ENCODE results near the gene BTBD19.
"Not testable (repeated sequence)": the region's sequence is repeated elsewhere in the genome, so short reads cannot be mapped to it uniquely, and the experiment has no call there.

BTBD19 gene

DNA sequence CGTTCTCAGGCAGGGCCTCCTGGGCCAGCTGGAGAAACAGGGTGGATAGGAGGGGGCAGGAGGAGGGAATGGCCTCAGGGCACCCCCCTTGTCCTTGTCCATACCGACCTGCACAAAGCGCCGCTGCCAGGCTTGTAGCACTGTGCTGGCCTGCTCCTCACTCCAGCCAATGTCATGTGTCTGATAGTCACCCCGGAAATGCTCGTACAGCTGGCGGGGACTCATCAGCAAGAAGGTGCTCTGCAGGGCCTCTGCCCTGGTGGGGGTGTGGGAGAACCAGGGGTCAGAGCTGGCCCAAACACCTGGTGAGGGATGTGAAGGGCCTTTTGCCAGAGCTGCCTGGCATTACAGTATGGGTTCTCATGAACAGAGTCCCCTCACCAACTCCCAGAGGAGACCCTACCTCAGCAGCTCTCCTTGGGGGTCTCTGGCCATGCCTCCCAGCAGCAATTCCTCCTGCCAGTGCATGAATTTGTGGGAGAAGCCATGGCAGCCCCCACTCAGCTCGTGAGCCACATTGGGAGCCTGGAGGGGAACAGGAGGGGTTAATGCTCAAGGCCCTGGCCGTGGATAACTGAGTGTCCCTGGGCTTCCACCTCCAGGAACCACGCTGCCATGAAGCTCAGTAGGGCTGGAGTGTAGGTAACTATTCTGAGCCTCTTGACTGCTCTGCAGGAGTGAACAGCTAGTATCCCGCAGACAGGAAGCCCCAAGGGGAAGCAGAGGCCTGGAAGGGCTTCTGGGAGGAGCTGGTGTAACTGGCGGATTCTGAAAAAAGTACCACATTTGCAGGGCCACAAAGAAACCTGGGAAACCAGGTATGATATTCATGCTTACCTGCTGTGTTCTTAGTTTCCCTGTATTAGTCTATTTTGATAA lies 21.4 kb downstream of the BTBD19 start:
- no peak for DNase-seq

DNA sequence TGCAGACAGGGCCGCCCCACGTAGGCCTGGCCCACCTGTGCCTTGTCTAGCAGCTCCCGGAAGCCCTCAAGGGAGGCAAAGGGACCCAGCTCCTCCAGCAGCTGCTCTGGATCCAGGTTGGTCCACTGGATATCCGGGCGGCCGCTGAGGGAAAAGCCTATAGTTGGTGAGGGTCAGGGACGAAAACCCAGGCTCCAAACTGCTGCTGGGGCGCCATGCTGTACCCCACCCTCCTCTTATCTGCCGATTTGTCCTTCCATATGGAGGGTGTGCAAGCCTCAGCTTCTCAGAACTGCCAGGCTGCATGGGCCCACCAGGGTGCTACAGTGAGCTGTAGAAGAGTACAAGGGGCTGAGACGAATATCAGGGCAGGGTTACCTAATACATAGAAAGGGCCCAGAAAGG lies 22.6 kb downstream of the BTBD19 start:
- no peak for DNase-seq

DNA sequence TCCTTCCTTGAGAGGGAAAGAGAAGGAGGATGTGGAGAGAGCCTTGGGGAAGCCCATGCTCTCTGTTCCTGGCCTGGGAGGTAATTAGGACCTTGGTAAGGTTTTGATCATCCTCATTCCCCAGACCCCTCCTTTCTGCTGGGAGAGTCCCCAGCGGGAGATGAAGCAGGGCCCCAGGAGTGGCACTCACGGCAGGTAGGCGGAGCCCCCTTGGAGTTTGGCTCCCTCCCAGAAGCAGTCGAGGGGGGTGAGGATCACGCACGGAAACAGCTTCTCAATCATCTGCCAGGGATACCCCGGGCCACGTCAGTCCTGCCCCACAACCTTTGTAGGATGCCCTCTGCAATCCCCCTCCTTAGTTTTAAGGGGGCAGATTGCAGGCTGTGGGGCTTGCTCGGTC lies 23.2 kb downstream of the BTBD19 start:
- no peak for DNase-seq

- no peak for DNase-seq
Measured at GRCh38 chr1:44832056-44832705, 23.9 kb downstream of the BTBD19 start.

GRCh38 chr1:44834328-44834727 lies 26.0 kb downstream of the BTBD19 start:
- DNase-seq = no peak

- peak; percentile 90 for DNase-seq
Measured at GRCh38 chr1:44835738-44836675, 27.7 kb downstream of the BTBD19 start.

- not testable (repeated sequence) for DNase-seq
Measured at GRCh38 chr1:44838294-44838693, 30.0 kb downstream of the BTBD19 start.

DNA sequence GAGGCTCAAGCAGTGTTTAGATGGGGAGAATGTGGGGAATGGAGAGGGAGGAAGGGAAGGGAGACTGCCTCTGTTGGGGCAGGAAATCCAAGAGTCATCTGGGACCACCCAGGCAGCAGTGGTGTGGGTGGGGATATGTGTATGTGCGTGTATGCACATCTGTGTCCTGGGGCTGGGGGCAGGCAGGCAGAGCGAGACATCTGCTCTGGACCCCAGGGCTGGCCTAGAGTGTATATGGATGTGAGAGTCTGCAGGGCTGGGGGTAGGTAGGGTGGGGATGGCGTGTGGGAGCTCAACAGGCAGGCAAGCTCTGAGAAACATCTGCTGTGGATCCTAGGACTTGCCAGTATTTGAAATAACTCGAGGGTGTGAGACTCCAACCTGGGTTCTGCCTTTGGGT lies 31.3 kb downstream of the BTBD19 start:
- DNase-seq = no peak

- DNase-seq = no peak
Measured at GRCh38 chr1:44842486-44842861, 34.2 kb downstream of the BTBD19 start.

DNA sequence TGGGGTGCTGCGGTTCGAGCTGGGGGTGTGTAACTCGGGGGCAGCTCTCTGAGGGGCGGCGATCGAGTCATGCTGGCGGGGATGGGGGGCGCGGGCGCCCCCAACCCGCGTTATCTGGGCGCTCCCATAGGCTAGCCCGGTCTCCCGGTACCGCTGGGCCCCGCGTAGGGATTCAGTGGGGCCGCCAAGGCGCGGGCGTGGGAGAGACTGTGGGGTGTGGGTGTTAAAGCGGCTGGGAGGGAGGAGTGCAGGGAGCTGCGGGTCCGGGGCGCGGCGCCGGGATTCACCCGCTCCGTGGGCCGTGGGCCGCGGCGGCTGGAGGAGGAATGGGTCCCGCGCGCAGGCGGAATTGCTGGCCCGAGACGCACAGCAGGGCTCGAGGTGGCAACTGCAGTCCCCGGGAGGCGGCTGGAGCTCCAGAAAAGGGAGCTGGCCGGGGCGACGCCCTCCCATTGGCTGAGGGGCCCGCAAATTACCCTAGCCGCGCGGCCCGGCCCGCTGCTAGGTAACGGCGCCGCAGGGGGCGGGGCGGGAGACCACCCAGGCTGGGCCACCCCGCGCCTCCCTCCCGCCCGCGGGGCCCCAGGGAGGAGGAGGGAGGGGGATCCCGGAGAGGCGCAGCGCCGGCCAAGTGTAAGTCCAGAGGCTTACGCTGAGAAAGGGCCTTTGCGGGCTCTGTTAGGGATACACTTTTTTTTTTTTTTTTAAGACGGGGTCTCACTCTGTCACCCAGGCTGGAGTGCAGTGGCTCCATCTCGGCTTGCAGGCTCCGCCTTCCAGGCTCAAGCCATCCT lies 34.7 kb downstream of the BTBD19 start, which contains the start of gene PTCH2:
TSS of gene PTCH2 (minus strand) at position 392 of the 794 bp plus-strand sequence. CDS start at position 71, 321 bp downstream.
- DNase-seq = peak; percentile 44

DNA sequence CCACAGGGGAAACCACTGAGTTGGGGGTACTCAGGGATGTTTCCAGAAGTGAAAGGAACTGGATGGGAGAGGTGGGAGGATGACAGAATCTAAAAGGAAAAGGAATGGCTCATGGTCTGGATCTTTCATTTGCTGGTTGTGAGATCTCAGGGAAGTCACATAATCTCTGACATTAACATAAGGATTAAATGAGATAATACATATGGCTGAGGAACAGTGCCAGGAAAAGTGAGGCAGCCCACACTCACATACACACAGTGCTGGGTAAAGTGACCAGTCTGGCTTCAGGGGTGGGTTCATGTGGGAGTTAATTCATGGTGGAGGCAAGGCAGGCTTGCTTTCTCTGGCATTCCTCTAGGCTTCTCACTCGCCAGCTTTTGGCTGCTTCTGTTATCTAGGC lies 38.7 kb downstream of the BTBD19 start:
- no peak for DNase-seq

GRCh38 chr1:44847845-44848244 lies 39.5 kb downstream of the BTBD19 start:
- no peak for DNase-seq

GRCh38 chr1:44848456-44849181 lies 40.3 kb downstream of the BTBD19 start:
- no peak for DNase-seq

- no peak for DNase-seq
Measured at GRCh38 chr1:44849575-44850132, 41.3 kb downstream of the BTBD19 start.

GRCh38 chr1:44851308-44851707 lies 43.0 kb downstream of the BTBD19 start:
- no peak for DNase-seq

- no peak for DNase-seq
Measured at GRCh38 chr1:44853201-44853600, 44.9 kb downstream of the BTBD19 start.

DNA sequence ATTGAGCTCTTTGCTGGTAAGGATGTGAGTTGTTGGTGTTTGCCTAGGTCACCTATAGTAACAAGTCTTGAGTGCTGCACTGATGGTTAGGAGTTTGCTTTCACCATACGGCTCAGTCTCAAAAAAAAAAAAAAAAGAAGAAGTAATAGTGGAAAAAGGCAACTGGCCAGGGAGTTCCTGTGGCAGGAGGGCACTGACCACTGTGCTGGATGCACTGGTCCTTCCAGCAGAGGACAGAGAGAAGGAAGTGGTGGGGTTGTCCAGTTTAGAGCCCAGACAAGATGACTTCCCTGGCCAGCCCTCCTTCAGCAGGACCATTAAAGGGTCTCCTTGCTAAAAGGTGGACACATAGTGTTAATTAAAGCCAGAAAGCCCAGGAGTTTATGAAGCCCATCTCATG lies 46.6 kb downstream of the BTBD19 start:
- DNase-seq = no peak

DNA sequence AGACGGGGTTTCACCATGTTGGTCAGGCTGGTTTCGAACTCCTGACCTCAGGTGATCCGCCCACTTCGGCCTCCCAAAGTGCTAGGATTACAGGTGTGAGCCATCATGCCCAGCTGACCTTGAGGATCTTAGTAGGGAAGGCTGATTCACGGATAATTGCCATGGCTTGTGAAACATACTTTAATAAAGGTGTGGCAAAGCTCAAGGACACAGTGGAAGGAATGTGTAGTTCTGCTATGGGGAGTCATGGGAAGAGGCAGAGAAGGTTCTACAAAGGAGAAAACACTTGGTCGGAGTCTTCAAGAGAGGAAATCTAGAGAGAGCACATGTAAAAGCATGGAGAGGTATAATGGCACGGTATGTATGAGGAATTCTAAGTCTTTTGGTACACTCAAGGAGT lies 47.4 kb downstream of the BTBD19 start:
- no peak for DNase-seq

DNA sequence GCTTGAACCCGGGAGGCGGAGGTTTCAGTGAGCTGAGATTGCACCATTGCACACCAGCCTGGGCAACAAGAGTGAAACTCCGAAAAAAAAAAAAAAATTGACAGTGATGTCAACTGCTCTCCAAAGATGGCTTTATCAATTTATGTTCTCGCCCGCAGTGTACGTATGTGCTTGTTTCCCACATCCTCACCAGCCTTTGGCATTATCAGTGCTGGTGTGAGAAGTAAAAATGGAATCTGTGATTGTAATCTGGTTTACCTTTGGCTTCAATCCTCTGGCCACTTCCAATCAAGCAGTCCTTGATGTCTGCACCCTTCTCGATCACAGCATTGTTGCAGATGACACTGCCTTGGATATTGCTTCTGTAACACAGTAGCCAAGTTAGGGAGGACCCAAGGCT lies 49.1 kb downstream of the BTBD19 start:
- DNase-seq = no peak

DNA sequence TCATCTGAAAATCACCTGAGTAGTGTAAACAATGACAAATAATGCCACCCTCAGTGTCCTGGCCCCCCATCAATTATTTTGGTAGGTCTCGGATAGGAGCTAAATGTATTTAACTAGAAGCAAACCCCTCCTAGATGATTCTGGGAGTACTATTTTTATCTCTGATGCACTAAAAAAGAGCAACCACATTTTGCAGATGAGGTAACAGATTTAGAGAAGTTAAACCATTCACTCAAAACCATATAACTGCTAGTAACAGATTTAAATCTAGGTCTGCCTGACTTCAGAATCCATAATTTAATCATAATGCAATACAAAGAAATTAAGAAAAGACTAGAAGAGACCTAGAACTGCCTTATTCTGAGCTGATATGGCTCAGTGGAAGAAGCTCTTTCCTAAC lies 52.0 kb downstream of the BTBD19 start:
- DNase-seq = no peak

- no peak for DNase-seq
Measured at GRCh38 chr1:44860891-44861425, 52.6 kb downstream of the BTBD19 start.
